Bronchial epithelial cell (primary cell): ENCODE measurements around the gene CEP63. TPM values are rescaled to one million over a fixed set of nuclear protein-coding genes. Genes with fewer than 3 reads are reported as not detected.

Source experiments
- DNase-seq: peaks from one replicate; pipeline ENCODE4 v3.0.0-alpha.2; 2010; ENCODE audit warnings: low read depth
- FAIRE-seq: peaks from 2 replicates; lab custom pipeline; 2011; peaks lifted over from hg19 to GRCh38; lab: Jason Lieb, UNC
- H3K27me3 ChIP-seq: 2 replicates; pipeline ENCODE4 v1.5.1; 2011; ENCODE audit warnings: low read length; ENCODE audit not compliant: control insufficient read depth, insufficient read depth
- H3K36me3 ChIP-seq: 2 replicates; pipeline ENCODE4 v1.5.1; 2011; ENCODE audit warnings: low read length; ENCODE audit not compliant: control insufficient read depth, insufficient read depth
- H3K4me3 ChIP-seq: 2 replicates; pipeline ENCODE4 v1.5.1; 2011; ENCODE audit warnings: mild to moderate bottlenecking, low read depth, low read length, control low read depth
- total RNA-seq: library from RNA; depleted of rRNA; stranded (reverse); fragments of >200 nt; gene quantifications from 2 replicates; pipeline ENCODE4 v1.2.1, GENCODE V29; 2014
- TF ChIP-seq, protein P1 (sequence below): IDR thresholded peaks from 2 replicates; pipeline ENCODE4 v1.5.1; 2011; ENCODE audit warnings: mild to moderate bottlenecking, moderate library complexity, low read length, control low read depth, inconsistent platforms; ENCODE audit not compliant: insufficient read depth, severe bottlenecking

CEP63 gene
- total RNA-seq, 1 donor from 2014 or later = 10.3 TPM

DNA sequence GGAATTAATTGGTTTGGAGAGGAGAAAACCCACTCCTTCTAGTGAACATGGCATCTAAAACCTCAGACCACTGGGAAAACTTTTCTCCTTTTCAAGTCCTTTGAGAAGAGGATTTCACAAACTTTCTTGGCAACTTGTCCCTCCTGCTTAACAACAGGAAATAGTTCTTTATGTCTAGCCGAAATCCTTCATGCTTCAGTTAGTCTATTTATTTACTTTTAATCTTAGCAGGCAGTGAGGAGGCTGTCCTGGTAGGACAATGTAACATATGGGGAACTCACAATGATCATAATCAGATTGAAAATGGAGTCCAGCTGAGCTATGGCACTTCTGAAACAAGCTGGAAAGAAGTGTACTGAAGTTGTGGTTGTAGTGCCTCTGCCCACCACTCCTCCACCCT is 114.3 kb downstream of the CEP63 start:
- FAIRE-seq (no peak), DNase-seq (peak; percentile 17)
- TF ChIP-seq, protein P1, sequence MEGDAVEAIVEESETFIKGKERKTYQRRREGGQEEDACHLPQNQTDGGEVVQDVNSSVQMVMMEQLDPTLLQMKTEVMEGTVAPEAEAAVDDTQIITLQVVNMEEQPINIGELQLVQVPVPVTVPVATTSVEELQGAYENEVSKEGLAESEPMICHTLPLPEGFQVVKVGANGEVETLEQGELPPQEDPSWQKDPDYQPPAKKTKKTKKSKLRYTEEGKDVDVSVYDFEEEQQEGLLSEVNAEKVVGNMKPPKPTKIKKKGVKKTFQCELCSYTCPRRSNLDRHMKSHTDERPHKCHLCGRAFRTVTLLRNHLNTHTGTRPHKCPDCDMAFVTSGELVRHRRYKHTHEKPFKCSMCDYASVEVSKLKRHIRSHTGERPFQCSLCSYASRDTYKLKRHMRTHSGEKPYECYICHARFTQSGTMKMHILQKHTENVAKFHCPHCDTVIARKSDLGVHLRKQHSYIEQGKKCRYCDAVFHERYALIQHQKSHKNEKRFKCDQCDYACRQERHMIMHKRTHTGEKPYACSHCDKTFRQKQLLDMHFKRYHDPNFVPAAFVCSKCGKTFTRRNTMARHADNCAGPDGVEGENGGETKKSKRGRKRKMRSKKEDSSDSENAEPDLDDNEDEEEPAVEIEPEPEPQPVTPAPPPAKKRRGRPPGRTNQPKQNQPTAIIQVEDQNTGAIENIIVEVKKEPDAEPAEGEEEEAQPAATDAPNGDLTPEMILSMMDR = no peak
- Histone ChIP-seq H3K27me3 (no peaks in the 10 kb centered on the region), H3K4me3 (no peak overlapping the region), H3K36me3 (no peaks in the 10 kb centered on the region)

DNA sequence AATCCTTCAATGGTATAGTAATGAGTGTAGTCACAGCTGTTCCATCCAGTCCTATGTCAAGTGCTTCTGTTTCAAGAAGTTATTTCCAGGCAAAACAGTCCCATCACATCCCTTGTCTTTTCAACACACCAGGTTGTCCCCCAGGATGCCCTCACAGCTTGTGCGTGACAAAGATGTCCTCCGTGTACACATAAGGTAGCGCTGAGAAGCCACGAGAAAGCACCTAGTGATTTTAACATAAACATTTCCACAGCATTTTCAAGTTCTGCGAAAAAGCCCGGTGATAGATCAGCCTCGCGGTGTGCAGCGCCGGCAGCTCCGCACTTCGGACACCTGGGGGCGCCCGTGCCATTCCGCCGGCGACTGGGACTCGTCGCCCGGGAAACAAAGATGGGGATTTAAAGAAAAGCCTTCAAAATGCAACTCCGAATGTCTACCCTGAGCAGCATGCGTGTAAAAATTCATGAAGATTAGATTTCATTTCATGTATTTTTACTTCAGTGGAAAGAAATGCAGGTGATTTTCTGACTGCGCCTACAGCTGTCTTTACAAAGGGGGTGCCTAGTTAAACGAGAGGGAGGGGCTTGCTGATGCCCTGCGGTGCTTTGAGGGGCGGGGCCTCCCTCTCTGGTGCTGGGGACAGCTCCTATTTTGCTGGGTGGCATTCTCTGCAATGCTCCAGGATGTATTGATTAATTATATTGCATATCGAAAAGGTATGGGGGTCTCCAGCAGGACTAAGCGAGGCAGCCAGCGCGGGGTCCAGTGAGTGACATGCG is 115.0 kb downstream of the CEP63 start:
- no peaks in the 10 kb centered on the region for H3K36me3 ChIP-seq
- FAIRE-seq = no peak
- no peaks in the 10 kb centered on the region for H3K27me3 ChIP-seq
- TF ChIP-seq, protein P1 = peak; percentile 92
- H3K4me3 ChIP-seq = no peak overlapping the region
- DNase-seq = peak; percentile 29

DNA sequence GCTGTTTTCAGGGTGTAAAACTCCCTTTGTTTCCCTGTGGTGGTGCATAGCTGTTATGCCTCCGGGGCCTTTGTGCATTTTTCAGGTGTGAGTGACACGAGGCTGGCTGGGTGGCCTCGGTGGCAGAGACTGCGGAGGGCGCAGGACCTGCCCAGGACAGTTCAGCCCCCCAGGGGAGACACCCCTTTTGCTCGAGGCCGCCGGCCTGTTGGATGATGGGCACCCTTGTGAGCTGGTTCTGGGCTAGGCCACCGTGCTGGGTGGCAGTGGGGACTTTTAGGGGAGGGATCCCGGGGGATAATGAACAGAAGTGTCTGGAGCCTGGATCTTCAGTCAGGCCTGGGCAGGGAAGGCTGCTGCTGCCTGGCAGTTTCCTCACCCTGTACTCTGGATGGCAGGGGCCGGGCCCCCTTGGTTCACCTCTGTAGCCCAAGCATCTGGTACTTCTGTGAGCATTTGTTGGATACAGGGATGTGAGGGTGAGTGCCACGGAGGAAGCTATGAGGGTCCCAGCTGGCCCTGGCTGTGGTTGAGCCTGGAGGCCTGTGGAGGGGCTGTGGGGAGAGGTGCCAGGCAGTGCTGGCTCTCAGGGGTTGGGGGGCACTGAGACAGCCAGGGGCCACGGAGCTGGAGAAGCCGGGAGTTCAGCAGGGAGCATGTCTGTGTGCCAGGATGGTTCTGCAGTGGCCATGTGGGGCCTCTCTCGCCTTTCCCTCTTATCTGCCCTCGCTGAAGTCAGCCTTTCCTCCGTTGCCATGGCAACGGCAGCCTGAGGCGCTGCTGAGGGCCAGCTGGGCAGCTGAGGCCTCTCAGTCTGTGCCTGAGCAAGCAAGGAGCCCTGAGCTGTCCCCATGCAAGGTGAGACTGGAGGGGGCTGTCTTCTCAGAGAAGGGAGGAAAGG is 115.9 kb downstream of the CEP63 start:
- Histone ChIP-seq H3K4me3 (no peak overlapping the region), H3K36me3 (no peaks in the 10 kb centered on the region), H3K27me3 (no peaks in the 10 kb centered on the region)
- TF ChIP-seq, protein P1 = no peak
- DNase-seq (no peak), FAIRE-seq (no peak)

DNA sequence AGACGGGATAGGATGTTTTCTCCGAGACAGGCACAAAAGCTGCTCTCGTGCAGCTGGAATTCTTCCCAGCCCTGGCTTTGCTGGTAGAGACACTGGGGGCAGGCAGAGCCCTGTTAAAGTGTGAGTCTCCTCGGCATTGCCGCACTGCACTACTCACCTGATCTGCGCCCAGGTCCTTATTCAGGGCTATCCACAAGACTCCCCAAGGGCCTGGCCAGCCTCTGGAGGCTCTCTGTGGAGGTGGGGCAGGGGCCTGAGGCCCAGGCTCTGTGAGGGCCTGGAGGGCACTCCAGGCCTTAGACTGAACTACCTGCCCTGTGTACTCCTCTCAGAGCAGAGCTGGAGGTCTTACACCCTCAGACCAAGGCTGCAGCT is 116.6 kb downstream of the CEP63 start:
- H3K27me3 ChIP-seq = no peaks in the 10 kb centered on the region
- no peak for DNase-seq
- H3K4me3 ChIP-seq = no peak overlapping the region
- FAIRE-seq = no peak
- H3K36me3 ChIP-seq = no peaks in the 10 kb centered on the region
- TF ChIP-seq, protein P1 = no peak

DNA sequence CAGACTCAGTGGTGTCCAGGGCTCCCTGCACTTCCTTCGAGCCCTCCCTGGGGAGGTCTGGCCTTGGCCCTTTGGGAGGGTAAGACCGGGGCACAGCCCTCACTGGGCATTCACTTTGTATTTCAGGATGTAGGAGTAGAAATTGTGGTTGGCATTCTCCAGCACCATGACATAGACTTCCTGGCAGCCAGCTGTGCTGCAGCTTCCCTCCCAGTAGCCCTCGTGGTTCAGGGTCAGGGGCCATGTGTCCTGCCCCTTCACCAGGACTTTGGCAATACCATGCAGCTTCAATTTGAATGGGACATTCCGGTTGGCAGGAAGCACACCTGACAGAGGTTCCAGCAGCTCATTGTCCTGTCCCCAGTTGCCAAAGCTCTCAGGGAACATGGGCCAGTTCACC is 117.6 kb downstream of the CEP63 start:
- no peak for DNase-seq
- TF ChIP-seq, protein P1 = no peak
- Histone ChIP-seq H3K27me3 (no peaks in the 10 kb centered on the region), H3K36me3 (no peaks in the 10 kb centered on the region), H3K4me3 (no peak overlapping the region)
- no peak for FAIRE-seq
